ENCODE measurements around the gene NPAS3.

DNA sequence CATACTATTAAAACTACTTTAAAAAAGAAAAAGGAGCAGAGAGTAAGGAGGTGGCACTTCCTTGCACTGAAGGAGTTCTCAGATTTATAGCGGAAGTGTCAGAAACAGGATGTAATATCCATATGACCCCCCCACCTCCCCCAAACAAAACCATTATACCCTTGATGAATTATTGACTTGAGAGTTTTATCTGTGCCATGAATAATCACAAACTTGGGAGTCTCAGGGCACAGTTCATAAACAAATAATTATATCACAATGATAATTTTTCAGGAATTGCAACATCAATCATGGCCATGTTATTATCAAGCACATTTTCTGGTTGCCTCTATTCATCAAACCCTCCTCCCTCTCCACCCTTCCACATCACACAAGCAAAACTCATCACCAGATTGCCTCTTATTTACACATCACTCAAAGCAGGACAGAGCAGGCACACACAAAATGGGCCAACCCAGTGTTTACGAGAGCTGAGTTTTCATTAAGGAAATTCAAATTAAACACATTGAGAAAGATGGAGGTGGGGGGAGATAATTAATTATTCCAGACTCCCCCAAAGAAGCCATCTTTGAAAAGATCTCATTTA lies 870.8 kb downstream of the NPAS3 start:
- TF ChIP-seq, protein P1, sequence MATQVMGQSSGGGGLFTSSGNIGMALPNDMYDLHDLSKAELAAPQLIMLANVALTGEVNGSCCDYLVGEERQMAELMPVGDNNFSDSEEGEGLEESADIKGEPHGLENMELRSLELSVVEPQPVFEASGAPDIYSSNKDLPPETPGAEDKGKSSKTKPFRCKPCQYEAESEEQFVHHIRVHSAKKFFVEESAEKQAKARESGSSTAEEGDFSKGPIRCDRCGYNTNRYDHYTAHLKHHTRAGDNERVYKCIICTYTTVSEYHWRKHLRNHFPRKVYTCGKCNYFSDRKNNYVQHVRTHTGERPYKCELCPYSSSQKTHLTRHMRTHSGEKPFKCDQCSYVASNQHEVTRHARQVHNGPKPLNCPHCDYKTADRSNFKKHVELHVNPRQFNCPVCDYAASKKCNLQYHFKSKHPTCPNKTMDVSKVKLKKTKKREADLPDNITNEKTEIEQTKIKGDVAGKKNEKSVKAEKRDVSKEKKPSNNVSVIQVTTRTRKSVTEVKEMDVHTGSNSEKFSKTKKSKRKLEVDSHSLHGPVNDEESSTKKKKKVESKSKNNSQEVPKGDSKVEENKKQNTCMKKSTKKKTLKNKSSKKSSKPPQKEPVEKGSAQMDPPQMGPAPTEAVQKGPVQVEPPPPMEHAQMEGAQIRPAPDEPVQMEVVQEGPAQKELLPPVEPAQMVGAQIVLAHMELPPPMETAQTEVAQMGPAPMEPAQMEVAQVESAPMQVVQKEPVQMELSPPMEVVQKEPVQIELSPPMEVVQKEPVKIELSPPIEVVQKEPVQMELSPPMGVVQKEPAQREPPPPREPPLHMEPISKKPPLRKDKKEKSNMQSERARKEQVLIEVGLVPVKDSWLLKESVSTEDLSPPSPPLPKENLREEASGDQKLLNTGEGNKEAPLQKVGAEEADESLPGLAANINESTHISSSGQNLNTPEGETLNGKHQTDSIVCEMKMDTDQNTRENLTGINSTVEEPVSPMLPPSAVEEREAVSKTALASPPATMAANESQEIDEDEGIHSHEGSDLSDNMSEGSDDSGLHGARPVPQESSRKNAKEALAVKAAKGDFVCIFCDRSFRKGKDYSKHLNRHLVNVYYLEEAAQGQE (IDR thresholded peaks at IDR 0.05; ENCODE audit: insufficient replicate concordance, low read depth): no peak
- TF ChIP-seq, protein P2, sequence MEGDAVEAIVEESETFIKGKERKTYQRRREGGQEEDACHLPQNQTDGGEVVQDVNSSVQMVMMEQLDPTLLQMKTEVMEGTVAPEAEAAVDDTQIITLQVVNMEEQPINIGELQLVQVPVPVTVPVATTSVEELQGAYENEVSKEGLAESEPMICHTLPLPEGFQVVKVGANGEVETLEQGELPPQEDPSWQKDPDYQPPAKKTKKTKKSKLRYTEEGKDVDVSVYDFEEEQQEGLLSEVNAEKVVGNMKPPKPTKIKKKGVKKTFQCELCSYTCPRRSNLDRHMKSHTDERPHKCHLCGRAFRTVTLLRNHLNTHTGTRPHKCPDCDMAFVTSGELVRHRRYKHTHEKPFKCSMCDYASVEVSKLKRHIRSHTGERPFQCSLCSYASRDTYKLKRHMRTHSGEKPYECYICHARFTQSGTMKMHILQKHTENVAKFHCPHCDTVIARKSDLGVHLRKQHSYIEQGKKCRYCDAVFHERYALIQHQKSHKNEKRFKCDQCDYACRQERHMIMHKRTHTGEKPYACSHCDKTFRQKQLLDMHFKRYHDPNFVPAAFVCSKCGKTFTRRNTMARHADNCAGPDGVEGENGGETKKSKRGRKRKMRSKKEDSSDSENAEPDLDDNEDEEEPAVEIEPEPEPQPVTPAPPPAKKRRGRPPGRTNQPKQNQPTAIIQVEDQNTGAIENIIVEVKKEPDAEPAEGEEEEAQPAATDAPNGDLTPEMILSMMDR (IDR thresholded peaks at IDR 0.05; ENCODE audit: insufficient read depth, low read length): no peak
- TF ChIP-seq SPI1 (IDR thresholded peaks at IDR 0.05; ENCODE audit: borderline replicate concordance, low read depth) (no peak), POLR2AphosphoS5 (IDR thresholded peaks at IDR 0.05; ENCODE audit: low read depth) (no peak)

Measured in HL-60 (cell line).